Measurements from ENCODE around the gene FN1.

Gene FN1

DNA sequence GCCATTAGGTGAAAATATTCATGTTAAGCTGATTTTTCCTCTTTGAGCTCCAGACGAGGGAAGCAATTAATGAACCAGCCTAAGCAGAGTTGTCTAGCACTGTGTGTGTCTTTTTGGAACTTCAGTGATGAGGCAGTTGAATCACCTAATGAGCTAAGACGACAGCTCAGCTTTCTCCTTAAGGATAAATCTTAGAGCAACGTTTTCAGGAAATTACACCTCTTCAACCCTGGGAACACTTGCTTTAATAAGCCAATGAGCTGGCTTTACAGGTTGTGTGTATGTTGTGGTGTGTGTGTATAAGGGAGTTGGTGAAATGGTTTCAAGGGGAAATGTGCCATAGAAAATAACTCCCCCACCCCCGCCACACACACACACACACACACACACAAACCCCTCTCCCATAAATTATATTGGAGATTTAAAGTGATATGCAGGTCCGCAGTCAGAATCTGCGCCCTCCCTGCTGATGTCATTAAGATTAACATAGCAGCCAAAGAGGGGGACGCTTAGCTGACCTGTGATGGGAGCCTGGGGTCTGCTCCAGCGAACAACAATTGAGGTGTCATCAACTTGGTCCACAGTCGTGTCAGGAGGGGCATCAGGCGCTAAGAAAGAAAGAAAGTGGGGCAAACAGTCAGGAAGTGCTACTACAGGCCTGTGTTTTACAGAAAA, 28.1 kb downstream of the FN1 start:
- DNase-seq (ENCODE audit: low spot score), result no peak
- FAIRE-seq, result no peak

DNA sequence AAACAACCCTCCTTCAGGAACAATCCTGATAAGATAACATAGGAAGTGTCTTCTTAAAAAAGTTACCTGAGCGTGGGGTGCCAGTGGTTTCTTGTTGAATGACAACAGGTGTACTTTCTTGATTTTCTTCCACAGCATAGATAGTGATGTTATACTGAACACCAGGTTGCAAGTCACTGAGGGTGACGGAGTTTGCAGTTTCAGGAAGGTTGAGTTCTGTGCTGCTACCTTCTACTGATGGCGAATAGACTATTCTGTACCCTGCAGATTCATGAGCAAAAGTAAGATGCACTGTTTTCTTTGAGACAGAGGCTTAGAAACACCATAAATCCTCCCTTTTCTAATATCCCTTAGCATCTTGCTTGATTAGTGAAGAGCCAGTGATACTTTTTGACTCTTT, 28.8 kb downstream of the FN1 start:
- DNase-seq (ENCODE audit: low spot score), result no peak
- FAIRE-seq, result no peak

DNA sequence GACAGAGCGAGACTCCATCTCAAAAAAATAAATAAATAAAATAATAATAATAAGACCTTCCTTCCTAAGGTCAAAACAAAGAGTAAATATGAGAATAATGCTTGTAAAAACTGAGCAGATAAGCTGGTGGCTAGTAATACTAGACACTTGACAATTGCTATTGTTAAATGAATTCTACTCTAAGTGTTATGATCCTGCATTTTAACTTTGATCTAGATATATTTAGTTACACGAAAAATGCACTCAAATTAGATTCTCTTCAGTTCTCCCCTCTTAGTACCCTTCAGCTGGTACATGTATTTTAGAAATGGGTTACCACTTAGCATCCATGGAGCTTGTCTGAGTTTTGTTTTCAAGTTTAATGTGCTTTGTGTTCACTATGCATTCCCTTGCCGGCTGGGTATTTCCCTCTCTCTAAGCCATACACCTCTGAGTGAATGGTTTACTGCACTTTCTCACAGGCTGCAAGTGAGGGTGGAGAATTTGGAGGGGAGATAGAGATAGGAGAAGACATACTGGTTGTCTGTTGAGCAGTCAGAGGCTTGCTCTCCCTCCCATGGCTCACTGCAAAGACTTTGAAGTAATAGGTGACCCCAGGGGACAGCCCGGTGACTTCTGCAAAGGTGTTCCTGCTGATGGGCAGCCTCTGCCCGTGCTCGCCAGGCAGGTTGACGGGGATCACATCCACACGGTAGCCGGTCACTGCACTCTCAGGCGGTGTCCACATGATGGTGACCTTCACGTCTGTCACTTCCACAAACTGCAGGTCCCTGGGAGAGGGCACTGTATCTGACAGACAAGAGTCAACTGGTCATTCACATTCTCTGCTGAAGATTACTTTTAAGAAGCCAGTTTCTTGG, 29.9 kb downstream of the FN1 start:
- FAIRE-seq (no peak), DNase-seq (ENCODE audit: low spot score) (no peak)

DNA sequence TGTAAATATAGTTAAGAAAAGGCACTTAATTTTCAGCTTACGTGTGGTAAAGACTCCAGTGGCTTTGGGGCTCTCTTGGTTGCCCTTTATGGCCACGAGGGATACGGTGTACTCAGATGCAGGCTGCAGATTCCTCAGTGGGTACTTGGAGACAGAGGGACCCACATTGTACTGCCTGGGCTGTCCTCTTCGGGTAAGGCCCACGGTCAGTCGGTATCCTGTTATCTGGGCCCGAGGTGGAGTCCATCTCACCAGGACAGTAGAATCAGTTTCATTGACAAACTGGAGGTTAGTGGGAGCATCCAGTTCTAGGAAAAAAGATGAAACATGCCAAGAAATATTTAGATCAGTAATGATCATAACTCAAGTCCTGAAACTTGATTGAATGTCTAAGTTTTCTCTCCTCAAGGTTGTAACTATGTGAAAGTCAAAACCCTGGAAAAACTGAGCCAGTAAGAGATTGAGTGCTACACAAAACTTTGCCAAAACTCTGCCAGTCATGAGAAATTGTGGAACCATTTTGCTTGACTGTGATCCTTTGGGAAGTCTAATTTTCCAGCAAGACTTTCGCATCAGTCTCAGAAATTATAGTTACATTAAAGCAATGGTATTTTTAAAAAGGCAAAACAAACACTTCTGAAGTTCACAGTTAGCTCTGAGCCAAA, 31.4 kb downstream of the FN1 start:
- FAIRE-seq (no peak), DNase-seq (ENCODE audit: low spot score) (no peak)

DNA sequence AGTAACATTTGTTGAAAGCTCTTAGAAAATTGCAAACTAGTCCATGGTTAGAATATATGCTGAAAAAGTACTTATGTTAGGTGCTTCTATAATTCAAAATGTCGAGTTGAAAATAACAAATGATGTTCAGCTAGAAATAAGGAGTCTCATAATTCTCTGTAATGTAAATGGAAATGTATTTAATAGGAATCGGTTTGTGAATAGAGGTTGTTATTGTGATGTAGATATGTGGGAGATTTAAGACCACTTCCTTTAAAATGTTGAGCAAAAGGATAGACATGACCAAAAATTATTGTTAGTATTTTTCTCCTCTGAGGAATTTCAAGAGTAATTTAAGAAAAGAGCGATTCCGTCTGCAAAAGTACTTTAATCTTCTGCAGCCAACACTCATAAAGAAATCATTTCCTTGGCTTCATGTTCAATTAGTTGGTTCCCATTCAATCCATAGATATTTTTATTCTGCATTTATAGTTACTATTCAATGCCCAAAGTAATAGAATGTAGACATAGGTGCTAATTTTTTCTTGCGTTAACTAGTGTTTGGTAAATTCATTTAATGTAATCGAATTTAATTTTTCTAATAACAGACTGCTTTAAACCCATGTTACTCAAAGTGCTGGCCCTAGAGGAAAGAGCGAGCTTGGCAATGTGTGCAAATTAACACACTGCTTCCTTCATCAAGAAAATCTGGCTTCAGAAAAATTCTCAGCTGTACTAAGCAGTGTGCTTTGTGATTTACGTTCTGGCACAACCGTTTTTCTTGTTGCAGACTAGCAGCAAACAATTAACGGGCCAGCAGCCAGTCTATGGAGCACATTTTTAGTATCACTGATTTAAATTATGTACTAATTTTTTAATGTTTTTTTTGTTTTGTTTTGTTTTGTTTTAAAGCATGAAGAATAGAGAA, 32.2 kb downstream of the FN1 start:
- FAIRE-seq (peak; percentile 17), DNase-seq (ENCODE audit: low spot score) (no peak)

DNA sequence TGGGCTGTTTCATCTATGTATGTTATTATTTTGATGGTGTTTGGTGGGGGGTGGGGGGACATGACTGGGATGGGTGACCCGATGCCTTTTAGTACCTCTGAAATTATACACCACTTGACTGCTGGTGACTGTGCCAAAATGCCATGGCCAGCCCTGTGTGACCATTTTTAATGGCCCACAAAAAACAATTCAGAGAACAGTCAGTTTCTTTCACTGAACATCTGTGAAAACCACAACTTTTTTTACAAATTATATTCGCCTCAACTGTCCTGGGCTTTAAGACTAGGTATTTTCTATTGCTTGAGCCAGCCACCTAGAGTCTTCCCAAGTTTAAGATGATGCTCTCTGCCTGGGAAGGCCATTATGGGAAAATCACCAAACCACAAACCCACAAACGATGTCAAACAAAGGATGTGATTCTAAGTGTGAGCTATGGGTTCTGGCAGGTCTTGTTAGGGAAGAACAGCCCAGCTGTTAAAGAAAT, 33.9 kb downstream of the FN1 start:
- DNase-seq (ENCODE audit: low spot score), result peak; percentile 74
- FAIRE-seq, result peak; percentile 97

DNA sequence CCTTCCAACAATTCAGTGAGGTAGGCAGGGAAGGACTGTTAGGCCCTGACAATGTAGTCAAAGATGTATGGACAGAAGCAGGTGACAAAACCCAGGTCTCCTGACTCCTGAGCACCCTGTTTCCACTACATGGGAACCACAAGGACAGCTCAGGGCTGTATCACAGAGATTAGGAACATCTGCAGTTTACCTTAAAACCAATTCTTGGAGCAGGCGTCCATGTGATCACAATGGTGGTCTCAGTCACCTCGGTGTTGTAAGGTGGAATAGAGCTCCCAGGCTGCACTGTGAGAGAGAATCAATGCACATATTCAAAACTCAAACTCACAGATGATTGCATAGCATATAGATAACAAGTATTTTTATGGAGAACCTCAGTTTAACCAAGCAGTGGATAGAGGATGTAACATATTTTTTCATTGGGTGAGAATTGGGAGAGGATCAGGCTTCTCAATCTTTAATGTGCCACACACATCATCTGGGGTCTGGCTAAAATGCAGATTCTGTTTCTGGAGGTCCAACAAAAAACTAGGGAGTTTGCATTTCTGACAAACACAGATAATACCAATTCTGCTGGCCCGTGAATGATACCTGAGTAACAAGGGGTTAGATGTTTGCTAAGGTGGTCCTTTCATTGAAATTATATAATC, 36.7 kb downstream of the FN1 start:
- DNase-seq (ENCODE audit: low spot score), result no peak
- FAIRE-seq, result no peak

DNA sequence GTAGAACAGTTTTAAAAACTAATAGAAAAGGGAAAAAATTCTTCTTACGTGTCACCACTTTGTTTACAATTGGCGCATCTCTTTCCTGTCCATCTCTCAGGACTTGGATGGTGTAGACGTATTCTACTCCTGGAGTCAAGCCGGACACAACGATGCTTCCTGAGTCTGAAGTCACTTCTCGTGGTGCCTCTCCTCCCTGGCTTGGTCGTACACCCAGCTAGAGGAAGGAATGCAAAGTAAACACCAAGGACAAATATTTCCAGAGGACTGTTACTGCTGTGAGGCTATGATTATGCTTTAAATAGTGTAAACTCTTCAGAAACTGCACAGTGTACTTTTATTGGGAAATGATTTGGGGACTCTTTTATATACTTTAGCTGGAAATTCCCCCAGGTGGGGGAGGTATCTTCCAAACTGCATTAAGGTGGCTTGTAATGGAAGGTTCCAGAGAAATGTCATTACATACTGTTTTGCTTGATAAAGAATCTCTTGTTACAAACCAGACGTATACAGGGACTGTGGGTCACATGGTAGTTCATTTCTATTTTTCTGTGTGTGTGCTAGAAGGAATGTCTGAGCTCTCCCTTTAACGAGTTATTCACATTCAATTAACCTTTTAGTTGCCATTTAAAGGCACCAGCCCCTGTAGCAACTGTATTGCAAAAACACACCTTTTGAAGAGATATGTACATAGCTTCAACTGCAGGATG, 38.1 kb downstream of the FN1 start:
- FAIRE-seq (no peak), DNase-seq (ENCODE audit: low spot score) (no peak)

DNA sequence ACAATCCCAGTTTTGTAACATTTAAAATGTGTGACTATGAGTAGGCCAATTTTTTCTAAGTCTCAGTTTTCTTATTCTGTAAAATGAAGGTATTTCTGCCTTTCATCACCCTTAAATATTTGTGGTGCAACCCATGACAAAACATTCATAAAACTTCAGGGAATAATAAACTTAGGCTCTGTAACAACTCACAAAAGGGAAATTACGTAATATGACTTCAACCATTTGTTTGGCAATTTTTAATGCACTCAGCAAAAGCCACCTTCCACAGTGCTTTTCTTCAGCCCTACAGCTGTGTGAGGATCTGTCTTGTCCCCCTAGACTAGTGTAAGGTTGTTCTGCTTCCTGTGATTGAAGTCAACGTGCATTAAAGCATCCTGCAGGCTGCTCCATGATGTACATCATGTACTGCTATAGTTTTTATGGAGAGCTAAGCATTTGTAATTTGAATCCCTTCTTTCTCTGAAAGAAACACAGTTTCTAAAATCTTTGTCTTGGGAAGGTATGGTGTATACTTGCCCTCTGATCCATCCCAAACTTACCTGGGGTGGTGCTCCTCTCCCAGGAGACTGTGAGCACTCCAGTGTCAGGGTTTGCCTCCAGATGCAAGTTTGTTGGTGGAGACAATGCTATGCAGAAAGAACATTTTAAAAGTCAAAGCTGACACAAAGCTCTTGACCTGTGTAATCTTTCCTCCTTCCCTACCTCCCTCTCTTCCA, 39.1 kb downstream of the FN1 start:
- no peak for FAIRE-seq

DNA sequence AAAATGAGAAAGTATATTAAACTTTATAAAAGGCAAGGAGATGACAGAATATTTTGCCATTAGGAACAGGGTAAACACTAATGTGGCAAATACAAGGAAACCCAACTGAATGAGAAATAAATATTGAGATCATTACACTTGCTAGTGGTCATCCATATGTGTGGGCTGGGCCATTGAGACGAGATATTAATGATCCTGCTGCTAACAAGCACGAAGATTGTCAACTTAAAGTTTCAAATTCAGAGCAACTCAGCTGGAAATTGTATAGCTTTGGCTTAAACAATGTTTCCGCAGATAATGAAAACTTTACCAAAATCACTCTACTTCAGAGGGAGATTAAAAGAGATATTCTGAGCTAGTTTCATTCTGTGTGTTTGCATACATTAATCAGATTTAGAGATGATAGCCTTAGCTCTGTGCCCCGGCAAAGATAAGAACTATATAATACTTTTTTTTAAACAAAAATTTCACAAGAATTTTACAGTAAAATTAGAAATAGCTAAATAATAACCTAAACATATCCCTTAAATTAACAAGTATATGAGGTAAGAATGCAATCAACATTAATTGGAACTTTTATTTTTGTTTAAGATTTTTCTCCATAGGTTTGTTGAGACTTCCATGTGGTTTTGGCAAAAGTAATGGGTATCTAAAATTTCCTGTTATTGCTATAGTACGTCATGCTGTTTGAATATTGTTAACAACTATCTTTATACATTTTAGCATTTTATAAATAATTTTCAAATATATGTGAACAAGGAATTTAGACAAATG, 40.0 kb downstream of the FN1 start:
- DNase-seq (ENCODE audit: low spot score) (no peak), FAIRE-seq (no peak)

More for the DNA sequence above, 39.1 kb downstream of the FN1 start:
- DNase-seq (ENCODE audit: low spot score), result no peak

DNA sequence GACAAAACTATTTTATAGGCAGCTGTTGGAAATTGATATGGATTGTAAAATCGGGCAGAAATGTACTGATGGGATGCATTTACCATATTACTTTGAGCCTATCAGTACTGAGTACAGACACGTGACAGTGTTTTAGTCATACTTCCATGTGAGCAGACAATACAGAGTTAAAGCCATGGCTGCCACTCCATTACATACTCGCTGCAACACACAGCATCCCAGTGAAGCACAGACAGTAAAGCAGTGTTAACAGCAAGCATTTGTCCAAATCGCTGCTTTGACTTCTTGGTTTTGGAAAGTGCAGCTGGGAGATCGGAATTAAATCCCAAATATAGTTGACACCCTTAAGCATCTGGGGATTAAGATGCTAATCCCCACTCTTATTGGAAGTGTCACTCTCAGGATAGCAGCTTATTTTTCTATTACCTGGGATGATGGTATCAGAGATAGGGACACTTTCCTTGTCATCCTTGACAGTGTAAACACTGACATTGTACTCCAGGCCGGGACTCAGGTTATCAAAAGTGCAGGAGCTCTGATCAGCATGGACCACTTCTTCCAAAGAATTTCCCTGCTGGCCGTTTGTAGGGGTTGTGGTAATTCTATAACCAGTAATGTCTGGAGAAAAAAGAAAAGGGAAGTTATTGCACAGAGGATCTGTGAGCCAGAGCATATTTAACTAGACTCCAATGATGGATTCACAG, 41.6 kb downstream of the FN1 start:
- no peak for DNase-seq (ENCODE audit: low spot score)
- FAIRE-seq, result no peak

DNA sequence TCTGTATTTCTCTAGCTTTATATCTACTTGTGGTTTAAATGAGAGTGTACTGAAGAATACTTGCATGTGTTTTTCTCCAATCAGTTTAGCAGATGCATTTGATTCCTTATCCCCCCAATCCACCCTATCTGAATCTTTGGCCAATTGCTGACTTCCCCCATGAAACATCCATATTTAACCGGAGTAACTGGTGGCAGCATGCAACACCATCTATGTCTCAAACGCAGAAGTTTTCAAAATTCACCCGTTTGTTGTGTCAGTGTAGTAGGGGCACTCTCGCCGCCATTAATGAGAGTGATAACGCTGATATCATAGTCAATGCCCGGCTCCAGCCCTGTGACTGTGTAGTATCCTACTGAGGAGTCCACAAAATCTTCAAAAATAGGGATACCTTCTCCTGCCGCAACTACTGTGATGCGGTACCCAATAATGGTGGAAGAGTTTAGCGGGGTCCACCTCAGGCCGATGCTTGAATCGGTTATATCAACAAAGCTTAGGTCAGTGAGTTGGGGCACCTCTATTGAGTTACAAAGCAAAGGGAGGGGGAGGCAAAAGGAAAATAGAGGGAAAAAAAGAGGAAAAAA, 43.1 kb downstream of the FN1 start:
- FAIRE-seq, result no peak

DNA sequence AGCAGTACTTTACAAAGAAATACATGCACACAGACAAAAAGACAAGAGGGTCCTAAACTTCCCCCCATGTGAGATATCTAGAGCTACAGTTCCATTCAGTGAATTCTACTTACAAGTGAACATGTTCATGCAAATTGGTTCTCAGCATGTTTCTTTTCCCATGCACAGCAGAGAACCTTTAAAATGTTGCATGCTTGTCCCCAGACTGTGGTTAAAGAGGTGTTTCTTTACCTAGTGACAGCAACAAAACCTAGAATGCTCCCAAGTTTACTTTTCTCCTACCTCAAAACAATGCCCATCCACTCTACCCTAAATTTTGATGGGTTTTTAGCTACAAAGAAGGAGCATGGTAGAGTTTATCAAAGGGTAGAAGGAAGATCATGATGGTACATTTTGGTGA, 43.7 kb downstream of the FN1 start:
- FAIRE-seq, result no peak
- DNase-seq (ENCODE audit: low spot score), result no peak

More for the DNA sequence above, 43.1 kb downstream of the FN1 start:
- no peak for DNase-seq (ENCODE audit: low spot score)

DNA sequence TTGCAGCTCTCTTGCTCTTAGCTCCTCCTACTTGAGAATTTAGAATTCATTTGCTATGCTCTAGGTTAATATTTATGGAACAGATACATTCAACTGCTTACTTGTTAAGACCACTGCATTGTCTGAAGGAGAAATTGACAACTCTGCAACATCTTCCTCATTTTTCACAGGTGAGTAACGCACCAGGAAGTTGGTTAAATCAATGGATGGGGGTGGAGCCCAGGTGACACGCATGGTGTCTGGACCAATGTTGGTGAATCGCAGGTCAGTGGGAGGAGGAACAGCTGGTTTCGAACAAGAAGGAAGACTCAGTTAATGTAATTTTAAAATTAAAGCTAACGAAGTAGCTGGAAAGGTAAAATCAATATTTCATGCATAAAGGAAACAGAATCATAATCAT, 44.3 kb downstream of the FN1 start:
- DNase-seq (ENCODE audit: low spot score), result no peak
- FAIRE-seq, result no peak

DNA sequence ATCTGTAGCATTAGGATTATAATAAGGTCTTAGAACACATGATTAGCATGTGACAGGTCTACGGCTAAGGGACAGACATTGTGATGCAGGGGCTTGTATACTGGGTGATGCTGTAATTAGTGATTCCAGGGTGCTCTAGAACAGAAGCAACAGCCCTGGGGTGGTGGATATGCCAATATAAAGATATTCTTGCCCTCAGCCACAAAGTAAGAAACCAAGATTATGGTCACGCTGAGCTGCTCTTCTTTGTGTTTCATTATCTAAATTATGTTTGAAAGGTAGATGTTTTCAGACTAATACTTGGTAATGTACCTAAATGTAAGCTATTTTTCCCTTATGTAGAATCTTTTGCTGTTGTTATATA, 45.3 kb downstream of the FN1 start:
- DNase-seq (ENCODE audit: low spot score) (no peak), FAIRE-seq (no peak)

DNA sequence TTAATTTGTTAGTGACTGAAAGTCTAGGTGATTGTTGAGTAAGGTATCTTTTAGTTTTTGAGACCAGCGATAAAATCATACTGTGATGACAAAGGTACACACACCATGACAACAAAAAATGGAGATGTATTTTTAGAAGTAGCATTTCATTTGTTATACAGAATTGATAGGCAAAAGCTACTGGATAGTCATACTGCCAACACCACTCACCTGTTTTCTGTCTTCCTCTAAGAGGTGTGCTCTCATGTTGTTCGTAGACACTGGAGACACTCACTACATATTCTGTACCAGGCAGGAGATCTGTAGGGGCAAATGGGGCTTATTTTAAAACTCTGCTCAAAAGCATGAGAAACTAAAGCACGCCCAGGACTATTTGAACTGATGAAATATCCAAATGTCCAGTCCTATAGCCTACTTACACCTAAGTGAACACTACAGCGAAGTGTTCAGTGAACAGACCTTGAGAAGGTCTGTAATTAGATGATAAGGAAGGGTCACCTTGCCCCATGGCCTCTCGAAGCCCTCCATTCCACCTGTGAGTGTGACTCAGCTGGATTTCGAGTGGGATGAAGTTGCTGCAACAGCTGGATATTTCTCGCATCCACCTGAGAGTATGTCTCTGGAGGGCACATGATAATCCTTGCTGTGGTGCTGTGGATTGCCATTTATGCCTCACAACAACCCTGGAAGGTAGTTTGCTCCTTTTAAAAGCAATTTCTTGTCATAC, 47.7 kb downstream of the FN1 start:
- FAIRE-seq (no peak), DNase-seq (ENCODE audit: low spot score) (no peak)

DNA sequence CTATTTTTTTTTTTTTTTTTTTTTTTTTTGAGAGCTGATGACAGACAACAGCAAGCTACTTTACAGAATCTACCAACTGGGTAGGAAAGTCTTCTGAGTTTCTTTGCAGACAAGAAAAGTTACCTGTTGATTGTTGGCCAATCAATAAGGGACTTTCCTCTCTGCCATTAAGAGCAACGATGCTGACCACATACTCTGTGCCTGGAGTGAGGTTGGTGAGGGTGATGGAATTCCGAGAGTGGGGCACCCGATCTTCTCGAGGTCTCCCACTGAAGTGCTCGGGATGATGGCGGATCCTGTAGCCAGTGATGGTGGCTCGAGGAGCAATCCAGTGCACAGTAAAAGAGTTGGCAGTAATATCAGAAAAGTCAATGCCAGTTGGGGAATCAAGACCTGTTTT, 49.3 kb downstream of the FN1 start:
- DNase-seq (ENCODE audit: low spot score) (no peak), FAIRE-seq (no peak)
